Adrenal gland (tissue), 5 donors: ENCODE results near the gene HYAL3.

Source experiments
- CTCF ChIP-seq, 6 experiments: fragments of 450-650 bp in 4 of 6; fragments of 200-600 bp in 2 of 6; sonication (generic) in 1 of 6; IDR thresholded peaks; 1 replicate in 5 of 6; 2 replicates in 1 of 6; pipeline versions ENCODE4 v1.5.1 to v1.8.0; 2016 to 2021; ENCODE audit warnings: antibody characterized with exemption in 6 of 6, mild to moderate bottlenecking in 2 of 6, moderate library complexity in 1 of 6
- POLR2A ChIP-seq, 2 donors: fragments of 450-650 bp; IDR thresholded peaks; one replicate each; pipeline ENCODE4 v1.6.1; 2017; ENCODE audit warnings: antibody characterized with exemption in 2 of 2, mild to moderate bottlenecking in 2 of 2, moderate library complexity in 1 of 2
- donor health status: DM: no; HTN: no; CAD: no.

DNA sequence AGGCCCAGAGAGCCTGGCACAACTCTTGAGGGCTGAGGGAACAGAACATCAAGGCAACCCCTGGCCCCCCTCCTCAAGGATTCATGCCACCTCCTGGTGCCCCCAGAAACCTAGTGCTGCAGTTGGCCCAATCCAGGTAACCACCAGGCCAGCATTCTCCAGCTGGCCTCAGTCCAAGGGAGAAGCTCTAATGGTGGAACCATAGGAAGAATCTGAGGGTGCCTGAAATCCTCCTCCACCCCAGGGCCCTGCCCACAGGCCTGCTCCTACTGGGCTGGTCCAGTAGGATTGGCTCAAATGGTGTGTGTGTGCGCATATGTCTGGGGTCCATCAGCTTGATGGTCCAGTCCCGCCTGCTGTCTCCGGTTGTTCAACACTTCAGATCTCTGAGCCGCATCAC is 15.6 kb upstream of the HYAL3 start:
- no peak for TF ChIP-seq CTCF (IDR thresholded peaks at IDR 0.05)
- no peak for TF ChIP-seq POLR2A (IDR thresholded peaks at IDR 0.05)
